ENCODE data around the gene AMBRA1.

- TF ChIP-seq, protein P1, sequence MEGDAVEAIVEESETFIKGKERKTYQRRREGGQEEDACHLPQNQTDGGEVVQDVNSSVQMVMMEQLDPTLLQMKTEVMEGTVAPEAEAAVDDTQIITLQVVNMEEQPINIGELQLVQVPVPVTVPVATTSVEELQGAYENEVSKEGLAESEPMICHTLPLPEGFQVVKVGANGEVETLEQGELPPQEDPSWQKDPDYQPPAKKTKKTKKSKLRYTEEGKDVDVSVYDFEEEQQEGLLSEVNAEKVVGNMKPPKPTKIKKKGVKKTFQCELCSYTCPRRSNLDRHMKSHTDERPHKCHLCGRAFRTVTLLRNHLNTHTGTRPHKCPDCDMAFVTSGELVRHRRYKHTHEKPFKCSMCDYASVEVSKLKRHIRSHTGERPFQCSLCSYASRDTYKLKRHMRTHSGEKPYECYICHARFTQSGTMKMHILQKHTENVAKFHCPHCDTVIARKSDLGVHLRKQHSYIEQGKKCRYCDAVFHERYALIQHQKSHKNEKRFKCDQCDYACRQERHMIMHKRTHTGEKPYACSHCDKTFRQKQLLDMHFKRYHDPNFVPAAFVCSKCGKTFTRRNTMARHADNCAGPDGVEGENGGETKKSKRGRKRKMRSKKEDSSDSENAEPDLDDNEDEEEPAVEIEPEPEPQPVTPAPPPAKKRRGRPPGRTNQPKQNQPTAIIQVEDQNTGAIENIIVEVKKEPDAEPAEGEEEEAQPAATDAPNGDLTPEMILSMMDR (IDR thresholded peaks at IDR 0.05): no peak
- no peak for TF ChIP-seq POLR2A (IDR thresholded peaks at IDR 0.05)
These were observed 246.0 kb downstream of the AMBRA1 start for GRCh38 chr11:46347637-46348311.
